ENCODE measurements around the gene HNRNPAB.
"Not testable (repeated sequence)": the region's sequence is repeated elsewhere in the genome, so short reads cannot be mapped to it uniquely, and the experiment has no call there.

The HNRNPAB gene

DNA sequence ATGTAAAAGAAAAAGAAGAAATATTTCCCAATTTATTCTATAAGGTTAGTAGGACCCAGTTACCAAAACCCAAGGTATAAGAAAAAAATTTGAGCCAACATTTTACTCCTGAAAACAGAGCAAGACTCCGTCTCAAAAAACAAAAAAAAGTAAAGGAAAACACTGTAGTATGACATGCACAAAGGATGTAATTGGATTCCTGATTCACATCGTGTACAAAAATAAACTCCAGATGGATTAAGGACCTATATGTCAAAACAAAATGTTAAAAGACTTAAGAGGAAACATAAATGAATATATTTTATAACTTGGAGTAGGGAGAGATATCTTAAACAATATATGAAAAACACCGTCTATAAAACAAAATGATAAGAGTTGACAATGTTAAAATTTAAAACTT, 14.5 kb downstream of the HNRNPAB start:
- Mint-ChIP-seq H3K36me3 (ENCODE audit: insufficient read depth) (peaks cover 42% of the 10 kb centered on the region), H3K27me3 (no peaks in the 10 kb centered on the region), H3K9me3 (no peaks in the 10 kb centered on the region), H3K27ac (ENCODE audit: low read depth) (no peak overlapping the region), H3K4me1 (peaks cover 40% of the 10 kb centered on the region), H3K4me3 (no peak overlapping the region)
- DNase-seq (ENCODE audit: low spot score in 2 of 2) (no peak), ATAC-seq (replicated peaks; ENCODE audit: extremely low read depth, poor library complexity, severe bottlenecking) (no peak)

DNA sequence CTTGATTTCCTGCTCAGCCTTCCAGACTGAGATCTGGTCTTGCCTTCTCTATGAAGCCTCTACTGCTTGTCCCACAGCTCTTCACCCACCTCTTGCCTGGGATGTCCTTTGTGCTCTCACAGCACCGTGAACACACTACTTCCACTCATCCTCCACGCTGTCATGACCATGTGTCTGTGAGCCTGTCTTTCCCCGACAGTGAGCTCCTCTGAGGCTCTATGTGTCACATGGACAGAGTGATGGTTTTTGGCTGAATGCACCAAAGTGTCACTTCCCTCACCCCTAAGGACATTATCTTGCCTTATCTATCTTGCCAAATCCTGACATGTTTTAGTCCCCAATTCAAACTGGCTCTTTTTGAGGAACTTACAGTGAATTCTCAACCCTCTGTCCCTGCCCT, 16.9 kb downstream of the HNRNPAB start:
- peaks cover 45% of the 10 kb centered on the region for H3K4me1 Mint-ChIP-seq
- H3K36me3 Mint-ChIP-seq (ENCODE audit: insufficient read depth), result peaks cover 39% of the 10 kb centered on the region
- peak overlapping the region; percentile 70 for H3K27ac Mint-ChIP-seq (ENCODE audit: low read depth)
- no peak for ATAC-seq (replicated peaks; ENCODE audit: extremely low read depth, poor library complexity, severe bottlenecking)
- no peak for DNase-seq (ENCODE audit: low spot score in 2 of 2)
- H3K9me3 Mint-ChIP-seq, result no peaks in the 10 kb centered on the region
- H3K27me3 Mint-ChIP-seq, result no peaks in the 10 kb centered on the region
- H3K4me3 Mint-ChIP-seq, result no peak overlapping the region

DNA sequence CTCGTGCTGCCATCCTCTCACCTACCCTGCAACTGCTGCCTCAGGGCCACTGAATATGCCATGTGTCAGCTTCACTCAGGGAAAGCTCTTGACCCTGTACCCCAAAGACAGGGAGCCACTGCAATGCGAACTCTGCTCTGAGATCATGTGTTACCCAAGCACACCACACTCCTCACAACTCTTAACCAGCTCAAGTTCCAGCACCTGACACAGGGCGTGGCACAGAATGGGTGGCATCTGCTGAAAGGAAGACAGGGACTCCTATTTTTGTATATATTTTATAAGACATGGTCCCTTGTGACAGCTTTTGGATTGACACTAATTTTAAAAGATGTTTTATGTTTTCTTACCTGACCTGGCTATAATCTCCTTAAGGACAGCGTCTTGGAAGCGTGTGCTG, 17.5 kb downstream of the HNRNPAB start:
- DNase-seq (ENCODE audit: low spot score in 2 of 2) (no peak), ATAC-seq (replicated peaks; ENCODE audit: extremely low read depth, poor library complexity, severe bottlenecking) (no peak)
- Mint-ChIP-seq H3K4me3 (no peak overlapping the region), H3K27ac (ENCODE audit: low read depth) (peak overlapping the region; percentile 70), H3K9me3 (no peaks in the 10 kb centered on the region), H3K27me3 (no peaks in the 10 kb centered on the region), H3K36me3 (ENCODE audit: insufficient read depth) (peaks cover 34% of the 10 kb centered on the region), H3K4me1 (peaks cover 43% of the 10 kb centered on the region)

DNA sequence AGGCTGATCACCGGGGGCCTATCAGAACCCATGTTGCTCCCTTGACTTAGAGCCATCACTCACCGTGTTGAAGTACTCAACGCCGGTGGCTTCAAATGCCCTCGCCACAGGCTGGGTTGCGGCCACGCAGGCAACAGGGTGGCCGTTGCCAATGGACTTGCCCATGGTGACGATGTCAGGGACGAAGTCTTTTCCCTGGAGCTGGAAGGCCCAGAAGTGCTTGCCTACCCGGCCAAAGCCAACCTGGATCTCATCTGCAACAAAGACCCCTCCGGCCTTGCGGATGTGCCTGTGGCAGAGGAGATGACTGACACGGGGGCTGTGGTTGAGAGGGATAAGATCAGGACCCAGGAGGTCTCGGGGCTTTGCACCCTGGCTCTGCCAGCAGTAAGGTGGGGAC, 18.0 kb downstream of the HNRNPAB start:
- ATAC-seq (replicated peaks; ENCODE audit: extremely low read depth, poor library complexity, severe bottlenecking) (no peak), DNase-seq (ENCODE audit: low spot score in 2 of 2) (no peak)
- Mint-ChIP-seq H3K27me3 (no peaks in the 10 kb centered on the region), H3K9me3 (no peaks in the 10 kb centered on the region), H3K4me3 (no peak overlapping the region), H3K36me3 (ENCODE audit: insufficient read depth) (peaks cover 34% of the 10 kb centered on the region), H3K4me1 (peaks cover 46% of the 10 kb centered on the region), H3K27ac (ENCODE audit: low read depth) (no peak overlapping the region)

DNA sequence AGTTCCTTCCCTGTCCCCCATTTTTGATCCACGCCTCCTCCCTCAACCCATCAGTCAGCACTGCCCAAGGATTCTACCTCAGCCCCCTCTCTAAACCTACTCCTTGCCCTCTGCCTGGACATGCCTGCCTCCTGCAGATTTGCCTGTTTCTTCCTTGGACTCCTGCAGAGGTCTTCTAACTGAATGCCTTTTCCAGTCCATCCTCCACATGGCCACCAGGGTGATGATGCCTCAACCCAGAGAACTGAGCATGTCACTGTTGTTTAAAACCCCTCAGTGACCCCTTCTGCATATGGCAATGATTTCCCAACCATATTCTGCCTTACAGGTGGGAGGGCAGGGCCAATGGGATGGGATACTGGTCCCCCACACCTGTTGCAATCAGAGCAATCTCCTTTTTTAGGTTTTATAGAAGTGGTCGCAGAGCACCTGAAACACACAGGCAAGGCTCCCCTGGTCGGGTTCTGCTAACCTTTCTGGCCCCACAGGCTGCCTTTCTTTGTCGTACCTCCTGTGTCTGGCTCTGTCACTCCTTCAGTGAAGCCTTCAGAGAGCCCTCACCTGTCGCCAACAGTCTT, 19.0 kb downstream of the HNRNPAB start:
- H3K4me1 Mint-ChIP-seq, result peaks cover 56% of the 10 kb centered on the region
- DNase-seq (ENCODE audit: low spot score in 2 of 2) (no peak), ATAC-seq (replicated peaks; ENCODE audit: extremely low read depth, poor library complexity, severe bottlenecking) (no peak)
- H3K36me3 Mint-ChIP-seq (ENCODE audit: insufficient read depth), result peaks cover 36% of the 10 kb centered on the region
- H3K27ac Mint-ChIP-seq (ENCODE audit: low read depth), result peak overlapping the region; percentile 79
- no peak overlapping the region for H3K4me3 Mint-ChIP-seq
- H3K27me3 Mint-ChIP-seq, result no peaks in the 10 kb centered on the region
- H3K9me3 Mint-ChIP-seq, result no peaks in the 10 kb centered on the region

GRCh38 chr5:178223828-178224335, 19.5 kb downstream of the HNRNPAB start:
- H3K4me1 Mint-ChIP-seq, result peaks cover 62% of the 10 kb centered on the region
- ATAC-seq (replicated peaks; ENCODE audit: extremely low read depth, poor library complexity, severe bottlenecking) (no peak), DNase-seq (ENCODE audit: low spot score in 2 of 2) (no peak)
- H3K27ac Mint-ChIP-seq (ENCODE audit: low read depth), result peak overlapping the region; percentile 79
- no peaks in the 10 kb centered on the region for H3K9me3 Mint-ChIP-seq
- no peak overlapping the region for H3K4me3 Mint-ChIP-seq
- H3K27me3 Mint-ChIP-seq, result no peaks in the 10 kb centered on the region
- H3K36me3 Mint-ChIP-seq (ENCODE audit: insufficient read depth), result peaks cover 34% of the 10 kb centered on the region

DNA sequence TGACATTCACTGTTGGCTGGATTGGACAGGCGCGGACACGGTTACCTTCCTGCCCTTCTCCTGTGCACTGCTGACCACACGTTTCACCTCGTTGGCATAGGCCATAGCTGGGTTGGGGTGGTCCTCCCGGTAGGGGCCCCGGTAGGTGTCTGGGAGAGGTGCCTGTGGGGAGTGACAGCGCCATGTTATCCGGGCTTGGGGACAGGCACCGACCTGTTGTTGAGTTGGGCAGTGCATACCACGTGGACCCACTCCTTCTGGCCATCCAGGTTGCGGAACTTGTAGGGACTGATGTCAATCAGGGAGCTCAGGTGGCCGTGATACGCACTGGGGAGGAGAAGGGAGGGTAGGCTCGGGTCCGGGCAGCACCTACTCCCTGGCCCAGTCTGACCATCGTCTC, 20.1 kb downstream of the HNRNPAB start:
- Mint-ChIP-seq H3K4me3 (no peak overlapping the region), H3K9me3 (no peaks in the 10 kb centered on the region), H3K4me1 (peaks cover 67% of the 10 kb centered on the region), H3K27me3 (no peaks in the 10 kb centered on the region), H3K36me3 (ENCODE audit: insufficient read depth) (peaks cover 38% of the 10 kb centered on the region), H3K27ac (ENCODE audit: low read depth) (peak overlapping the region; percentile 79)
- ATAC-seq (replicated peaks; ENCODE audit: extremely low read depth, poor library complexity, severe bottlenecking), result no peak
- DNase-seq (ENCODE audit: low spot score in 2 of 2), result no peak

GRCh38 chr5:178225174-178225573, 20.8 kb downstream of the HNRNPAB start:
- H3K9me3 Mint-ChIP-seq, result no peaks in the 10 kb centered on the region

DNA sequence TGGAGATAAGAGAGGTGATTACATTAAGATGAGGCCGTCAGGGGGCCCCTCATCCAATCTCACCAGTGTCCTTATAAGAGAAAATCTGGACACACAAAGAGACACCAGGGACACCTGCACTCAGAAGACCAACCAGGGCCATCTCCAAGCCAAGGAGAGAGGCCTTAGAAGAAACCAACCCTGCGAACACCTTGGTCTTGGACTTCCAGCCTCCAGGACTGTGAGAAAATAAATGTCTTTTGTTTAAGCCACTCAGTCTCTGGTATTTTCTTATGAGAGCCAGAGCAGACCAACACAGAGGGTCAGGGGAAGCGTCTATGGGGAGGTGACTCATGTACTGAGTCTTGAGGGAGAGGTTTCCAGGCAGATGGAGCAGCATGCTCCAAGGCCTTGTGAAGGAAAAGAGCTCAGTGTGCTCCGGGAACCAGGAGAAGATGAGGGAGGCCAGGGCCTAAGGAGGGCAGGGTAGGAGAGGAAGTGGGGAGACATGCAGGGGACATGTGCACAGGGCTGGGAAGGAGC, 22.9 kb downstream of the HNRNPAB start:
- no peak for ATAC-seq (replicated peaks; ENCODE audit: extremely low read depth, poor library complexity, severe bottlenecking)
- Mint-ChIP-seq H3K4me3 (no peak overlapping the region), H3K36me3 (ENCODE audit: insufficient read depth) (peaks cover 34% of the 10 kb centered on the region), H3K27ac (ENCODE audit: low read depth) (peak overlapping the region; percentile 90), H3K4me1 (peaks cover 71% of the 10 kb centered on the region), H3K27me3 (no peaks in the 10 kb centered on the region), H3K9me3 (no peaks in the 10 kb centered on the region)
- DNase-seq (ENCODE audit: low spot score in 2 of 2), result no peak

More at GRCh38 chr5:178225174-178225573, 20.8 kb downstream of the HNRNPAB start:
- peaks cover 74% of the 10 kb centered on the region for H3K4me1 Mint-ChIP-seq
- peak overlapping the region; percentile 24 for H3K27ac Mint-ChIP-seq (ENCODE audit: low read depth)
- no peak overlapping the region for H3K4me3 Mint-ChIP-seq
- DNase-seq (ENCODE audit: low spot score in 2 of 2), result no peak
- no peaks in the 10 kb centered on the region for H3K27me3 Mint-ChIP-seq
- H3K36me3 Mint-ChIP-seq (ENCODE audit: insufficient read depth), result peaks cover 37% of the 10 kb centered on the region
- no peak for ATAC-seq (replicated peaks; ENCODE audit: extremely low read depth, poor library complexity, severe bottlenecking)

DNA sequence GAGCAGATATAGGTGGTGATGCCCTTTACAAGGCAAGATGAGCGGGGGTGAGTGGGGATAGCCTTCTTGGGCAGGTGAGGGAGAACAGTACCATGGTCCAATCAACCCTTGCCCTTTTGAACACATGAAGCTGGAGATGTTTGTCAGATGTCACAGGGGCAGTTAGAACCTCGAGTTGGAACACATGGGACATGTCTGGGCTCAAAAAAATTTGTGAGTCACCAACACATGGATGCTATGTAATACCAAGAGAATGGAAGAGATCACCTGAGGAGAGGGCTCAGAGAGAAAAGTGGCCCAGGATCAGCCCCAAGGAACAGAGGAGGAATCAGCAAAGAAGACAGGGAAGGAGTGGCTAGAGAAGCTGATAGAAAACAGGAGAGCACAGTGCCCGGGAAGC, 23.6 kb downstream of the HNRNPAB start:
- Mint-ChIP-seq H3K9me3 (no peaks in the 10 kb centered on the region), H3K36me3 (ENCODE audit: insufficient read depth) (peaks cover 33% of the 10 kb centered on the region), H3K27ac (ENCODE audit: low read depth) (peak overlapping the region; percentile 90), H3K27me3 (no peaks in the 10 kb centered on the region), H3K4me1 (peaks cover 70% of the 10 kb centered on the region), H3K4me3 (peak overlapping the region; percentile 12)
- DNase-seq (ENCODE audit: low spot score in 2 of 2), result no peak
- no peak for ATAC-seq (replicated peaks; ENCODE audit: extremely low read depth, poor library complexity, severe bottlenecking)

GRCh38 chr5:178228609-178229008, 24.3 kb downstream of the HNRNPAB start:
- no peaks in the 10 kb centered on the region for H3K27me3 Mint-ChIP-seq
- no peak for ATAC-seq (replicated peaks; ENCODE audit: extremely low read depth, poor library complexity, severe bottlenecking)
- peaks cover 64% of the 10 kb centered on the region for H3K4me1 Mint-ChIP-seq
- peaks cover 31% of the 10 kb centered on the region for H3K36me3 Mint-ChIP-seq (ENCODE audit: insufficient read depth)
- H3K9me3 Mint-ChIP-seq, result no peaks in the 10 kb centered on the region
- no peak overlapping the region for H3K27ac Mint-ChIP-seq (ENCODE audit: low read depth)
- DNase-seq (ENCODE audit: low spot score in 2 of 2), result no peak
- H3K4me3 Mint-ChIP-seq, result no peak overlapping the region

DNA sequence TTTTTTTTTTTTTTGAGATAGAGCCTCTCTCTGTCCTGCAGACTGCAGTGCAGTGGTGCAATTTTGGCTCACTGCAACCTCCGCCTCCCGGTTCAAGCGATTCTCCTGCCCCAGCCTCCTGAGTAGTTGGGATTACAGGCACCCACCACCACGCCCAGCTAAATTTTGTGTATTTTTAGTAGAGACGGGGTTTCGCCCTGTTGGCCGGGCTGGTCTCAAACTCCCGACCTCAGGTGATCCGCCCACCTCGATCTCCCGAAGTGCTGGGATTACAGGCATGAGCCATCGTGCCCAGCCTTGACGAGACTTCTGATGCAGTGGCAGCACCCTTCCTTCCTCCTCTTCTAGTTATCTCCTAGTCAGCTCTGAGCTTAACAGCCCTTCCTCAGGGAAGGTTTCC, 24.8 kb downstream of the HNRNPAB start:
- Mint-ChIP-seq H3K4me1 (peaks cover 58% of the 10 kb centered on the region), H3K36me3 (ENCODE audit: insufficient read depth) (peaks cover 31% of the 10 kb centered on the region), H3K27ac (ENCODE audit: low read depth) (peak overlapping the region; percentile 72)
- DNase-seq (ENCODE audit: low spot score in 2 of 2); H3K9me3 Mint-ChIP-seq; H3K4me3 Mint-ChIP-seq; ATAC-seq (replicated peaks; ENCODE audit: extremely low read depth, poor library complexity, severe bottlenecking); H3K27me3 Mint-ChIP-seq: not testable (repeated sequence)

GRCh38 chr5:178229861-178230260, 25.5 kb downstream of the HNRNPAB start:
- H3K4me1 Mint-ChIP-seq, result peaks cover 59% of the 10 kb centered on the region
- ATAC-seq (replicated peaks; ENCODE audit: extremely low read depth, poor library complexity, severe bottlenecking) (no peak), DNase-seq (ENCODE audit: low spot score in 2 of 2) (no peak)
- peaks cover 31% of the 10 kb centered on the region for H3K36me3 Mint-ChIP-seq (ENCODE audit: insufficient read depth)
- H3K27me3 Mint-ChIP-seq, result no peaks in the 10 kb centered on the region
- peak overlapping the region; percentile 76 for H3K4me3 Mint-ChIP-seq
- no peaks in the 10 kb centered on the region for H3K9me3 Mint-ChIP-seq
- peak overlapping the region; percentile 72 for H3K27ac Mint-ChIP-seq (ENCODE audit: low read depth)
